GM12801 (cell line): Measurements from ENCODE around the gene ANAPC2.

Experiments
- TF ChIP-seq, protein P1 (sequence below): IDR thresholded peaks from one replicate; pipeline ENCODE4 v1.5.1; 2011; ENCODE audit warnings: control low read depth; ENCODE audit not compliant: insufficient read length; ENCODE audit errors: extremely low read depth

The ANAPC2 gene

GRCh38 chr9:137233143-137233980 is 45.0 kb upstream of the ANAPC2 start:
- TF ChIP-seq, protein P1, sequence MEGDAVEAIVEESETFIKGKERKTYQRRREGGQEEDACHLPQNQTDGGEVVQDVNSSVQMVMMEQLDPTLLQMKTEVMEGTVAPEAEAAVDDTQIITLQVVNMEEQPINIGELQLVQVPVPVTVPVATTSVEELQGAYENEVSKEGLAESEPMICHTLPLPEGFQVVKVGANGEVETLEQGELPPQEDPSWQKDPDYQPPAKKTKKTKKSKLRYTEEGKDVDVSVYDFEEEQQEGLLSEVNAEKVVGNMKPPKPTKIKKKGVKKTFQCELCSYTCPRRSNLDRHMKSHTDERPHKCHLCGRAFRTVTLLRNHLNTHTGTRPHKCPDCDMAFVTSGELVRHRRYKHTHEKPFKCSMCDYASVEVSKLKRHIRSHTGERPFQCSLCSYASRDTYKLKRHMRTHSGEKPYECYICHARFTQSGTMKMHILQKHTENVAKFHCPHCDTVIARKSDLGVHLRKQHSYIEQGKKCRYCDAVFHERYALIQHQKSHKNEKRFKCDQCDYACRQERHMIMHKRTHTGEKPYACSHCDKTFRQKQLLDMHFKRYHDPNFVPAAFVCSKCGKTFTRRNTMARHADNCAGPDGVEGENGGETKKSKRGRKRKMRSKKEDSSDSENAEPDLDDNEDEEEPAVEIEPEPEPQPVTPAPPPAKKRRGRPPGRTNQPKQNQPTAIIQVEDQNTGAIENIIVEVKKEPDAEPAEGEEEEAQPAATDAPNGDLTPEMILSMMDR = no peak

GRCh38 chr9:137232510-137232909 is 44.1 kb upstream of the ANAPC2 start:
- TF ChIP-seq, protein P1 = no peak

GRCh38 chr9:137232101-137232500 is 43.7 kb upstream of the ANAPC2 start:
- TF ChIP-seq, protein P1 = no peak

GRCh38 chr9:137231372-137232039 is 43.1 kb upstream of the ANAPC2 start:
- TF ChIP-seq, protein P1 = no peak

- TF ChIP-seq, protein P1 = no peak
Observed at GRCh38 chr9:137230705-137231371, 42.5 kb upstream of the ANAPC2 start, which contains the start of gene SLC34A3. Gene SLC34A3 (plus strand): TSS chr9:137230901. CDS start chr9:137231703, 802 bp downstream.

DNA sequence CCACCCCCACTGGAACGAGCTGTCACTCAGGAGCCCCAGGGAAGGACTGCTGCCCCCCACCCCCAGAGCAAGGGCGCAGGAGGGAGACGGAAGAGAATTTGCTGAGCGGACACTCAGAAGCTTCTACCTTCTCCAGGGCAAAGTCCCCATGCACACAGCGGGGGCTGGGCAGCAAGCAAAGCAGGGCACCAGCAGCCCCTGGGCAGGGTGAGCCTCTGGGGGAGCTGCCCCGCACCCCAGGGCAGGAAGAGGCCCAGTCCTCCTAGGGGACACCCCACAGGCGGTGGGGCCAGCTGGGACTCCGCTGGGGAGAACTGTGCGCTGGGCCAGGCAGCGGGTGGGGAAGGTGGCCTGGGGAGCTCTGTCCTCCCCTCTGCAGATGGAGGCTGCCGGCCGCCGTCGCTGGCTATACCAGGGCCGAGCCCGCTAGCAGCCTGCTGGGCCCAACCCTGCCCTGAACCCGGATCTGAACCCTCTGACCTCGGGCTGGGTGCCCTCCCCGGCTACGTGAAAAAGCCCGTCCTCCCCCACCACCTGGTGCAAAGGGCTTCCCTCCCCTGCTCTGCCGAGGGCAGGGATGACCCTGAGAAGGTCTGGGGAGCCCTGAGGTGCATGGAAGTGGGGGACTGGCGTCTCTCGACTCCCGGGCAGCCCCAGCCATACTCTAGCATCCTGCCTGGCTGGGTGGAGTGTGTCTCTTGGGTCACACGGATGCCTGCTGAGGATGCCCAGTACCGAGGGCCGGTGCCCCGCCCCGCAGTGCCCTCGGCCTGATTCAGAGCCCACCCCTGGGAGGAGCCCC is 41.7 kb upstream of the ANAPC2 start:
- TF ChIP-seq, protein P1 = no peak
